GM21447 (cell line): ENCODE measurements around the gene LYZL1.
"Not testable (repeated sequence)": the region's sequence is repeated elsewhere in the genome, so short reads cannot be mapped to it uniquely, and the experiment has no call there.

Source experiments
- ATAC-seq: cut with Tn5 transposase; IDR thresholded peaks from one replicate; pipeline ENCODE4 v1.9.1; 2021; ENCODE audit not compliant: unreplicated experiment

Gene LYZL1

DNA sequence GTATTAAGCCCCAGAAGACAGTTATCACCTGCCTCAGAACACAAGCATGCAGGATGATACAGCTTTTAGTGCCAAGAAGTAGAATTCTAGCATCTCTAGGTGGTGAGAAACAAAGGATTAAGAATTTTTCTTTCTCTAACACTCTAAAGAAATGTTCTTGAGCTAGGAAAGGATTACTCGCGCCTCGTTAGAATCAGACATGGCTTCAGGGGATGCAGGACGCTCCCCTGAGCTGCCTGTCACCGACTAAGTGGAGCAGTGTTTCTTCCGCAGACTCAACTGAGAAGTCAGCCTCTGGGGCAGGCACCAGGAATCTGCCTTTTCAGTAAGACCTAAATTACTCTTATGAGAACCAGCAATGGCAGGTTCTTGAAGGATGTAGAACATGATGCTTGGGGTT, at the start of gene LYZL1:
Gene LYZL1, plus strand, starts transcription at position 165 of the 400 bp plus-strand sequence. CDS start 2,798 bp downstream, outside the sequence.
- ATAC-seq = not testable (repeated sequence)

DNA sequence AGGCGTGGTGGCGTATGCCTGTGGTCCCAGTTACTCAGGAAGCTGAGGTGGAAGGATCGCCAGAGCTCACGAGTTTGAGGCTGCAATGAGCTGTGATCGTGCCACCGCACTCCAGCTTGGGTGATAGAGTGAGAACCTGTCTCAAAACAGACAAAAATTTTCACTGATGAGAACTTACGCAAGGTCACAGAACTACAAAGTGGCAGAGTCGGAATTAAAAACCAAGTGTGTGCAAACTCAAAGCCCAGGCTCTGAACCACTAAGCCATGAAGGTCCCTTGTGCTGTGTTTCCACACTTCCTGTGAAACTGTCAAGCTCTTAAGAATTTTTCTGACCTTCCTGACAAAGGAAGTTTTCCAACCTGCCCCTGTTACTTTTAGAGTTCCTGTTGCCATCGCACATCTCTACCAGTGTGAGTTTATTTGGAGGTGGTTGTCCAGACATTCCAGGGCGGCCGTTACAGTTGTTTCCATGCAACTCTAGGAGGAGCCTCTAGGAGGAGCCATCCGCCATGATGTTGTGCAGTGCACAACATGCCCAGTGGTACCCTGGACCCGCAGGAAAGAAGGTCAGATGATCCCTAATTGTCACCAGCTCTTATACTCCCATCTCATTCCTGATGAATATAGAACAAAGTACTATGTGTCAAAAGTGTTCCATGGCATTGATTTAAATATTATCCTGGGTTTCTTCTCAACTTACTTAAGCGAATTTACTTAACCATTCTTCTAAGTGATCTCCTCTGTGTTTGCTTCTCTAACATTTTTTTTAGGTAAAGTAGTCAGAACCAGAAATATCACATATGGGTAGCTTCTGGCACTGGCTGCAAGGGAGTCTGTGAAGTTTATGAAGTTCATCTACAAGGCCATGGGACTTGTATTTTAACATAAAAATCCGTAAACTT, 49.0 kb upstream of the LYZL1 start:
- ATAC-seq = no peak

DNA sequence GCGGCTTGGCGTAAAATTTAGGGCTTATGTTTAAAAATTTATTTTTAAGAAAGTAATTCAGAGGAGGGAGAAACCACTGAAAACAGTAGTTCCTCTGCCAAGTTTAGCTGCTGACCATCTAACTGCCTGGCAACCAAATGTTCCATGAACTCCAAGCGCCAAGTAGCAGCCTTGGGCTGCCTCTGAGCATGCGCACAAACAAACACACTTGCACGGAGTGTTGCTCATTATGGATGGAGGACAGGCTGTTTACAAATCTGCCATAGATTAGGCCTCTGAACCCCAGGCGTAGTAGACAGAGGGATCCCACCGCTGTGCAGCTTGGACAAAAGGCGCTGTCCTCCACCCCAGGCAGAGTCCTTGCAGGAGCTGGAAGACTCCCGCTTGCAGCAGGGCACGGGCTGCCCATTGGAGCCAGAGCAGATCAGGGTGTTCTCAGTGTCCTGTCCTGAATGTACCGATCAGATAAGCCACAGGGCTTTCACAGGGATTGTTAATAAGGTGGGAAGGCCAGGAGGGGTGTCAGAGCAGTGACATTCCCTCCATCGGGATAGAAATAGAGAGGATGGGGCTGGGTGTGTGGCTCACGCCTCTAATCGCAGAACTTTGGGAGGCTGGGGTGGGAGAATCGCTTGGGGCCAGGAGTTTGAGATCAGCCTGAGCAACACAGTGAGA, 47.7 kb upstream of the LYZL1 start:
- ATAC-seq = no peak

DNA sequence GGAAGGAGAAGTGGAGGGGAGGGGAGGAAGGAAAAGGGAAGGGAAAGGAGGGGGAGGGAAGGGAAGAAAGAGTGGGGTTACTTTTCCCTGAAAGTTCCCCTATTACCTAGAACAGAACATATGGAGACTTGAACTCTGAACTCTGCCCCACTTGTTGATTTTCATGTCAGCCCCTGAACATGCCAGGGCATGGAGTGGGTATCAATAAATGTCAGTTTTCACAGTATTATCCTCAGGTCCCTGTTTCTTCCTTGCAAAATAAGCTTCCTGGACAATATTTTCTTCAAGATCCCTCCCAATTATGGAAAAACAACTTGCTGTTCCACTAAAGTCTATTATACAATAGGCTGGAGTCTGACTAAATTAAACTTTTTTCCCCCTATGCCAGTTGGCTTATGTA, 46.9 kb upstream of the LYZL1 start:
- no peak for ATAC-seq

DNA sequence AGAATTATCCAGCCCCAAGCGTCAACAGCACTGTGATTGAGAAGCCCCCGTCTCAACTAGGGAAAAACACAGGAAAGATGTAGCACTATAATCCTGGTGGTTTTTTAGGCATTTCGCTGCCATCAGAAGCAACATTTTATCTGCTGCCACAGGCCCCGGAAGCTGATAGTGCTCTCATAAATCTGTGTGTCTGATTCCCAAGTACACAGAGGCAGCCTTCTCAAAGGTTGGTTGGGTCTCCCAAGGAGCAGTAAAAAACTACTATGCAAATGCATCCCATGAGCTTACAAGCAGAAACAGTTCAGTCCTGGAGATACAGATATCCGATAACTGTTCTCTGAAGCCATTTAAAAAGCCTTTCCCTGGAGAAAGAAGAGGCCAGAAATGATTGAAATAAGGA, 45.8 kb upstream of the LYZL1 start:
- ATAC-seq = no peak

DNA sequence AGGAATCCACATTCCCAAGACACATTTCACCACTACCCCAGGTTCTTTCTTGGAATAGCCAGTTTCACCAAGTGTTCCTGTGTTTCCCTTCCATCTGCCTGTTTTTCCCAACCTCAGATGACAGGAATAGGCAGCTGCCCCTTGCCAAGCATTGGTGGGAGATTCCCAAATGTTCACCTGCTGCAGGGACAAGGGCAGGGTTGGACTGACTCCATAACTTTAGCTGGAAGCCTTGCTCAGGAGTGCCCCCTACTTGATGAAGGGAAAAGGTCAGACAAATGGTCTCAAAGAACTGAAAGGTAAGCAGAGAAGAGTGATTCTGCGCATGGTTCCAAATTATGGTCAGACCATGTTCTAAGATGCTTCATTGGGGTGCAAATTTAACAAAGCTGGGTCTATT, 45.1 kb upstream of the LYZL1 start:
- no peak for ATAC-seq

DNA sequence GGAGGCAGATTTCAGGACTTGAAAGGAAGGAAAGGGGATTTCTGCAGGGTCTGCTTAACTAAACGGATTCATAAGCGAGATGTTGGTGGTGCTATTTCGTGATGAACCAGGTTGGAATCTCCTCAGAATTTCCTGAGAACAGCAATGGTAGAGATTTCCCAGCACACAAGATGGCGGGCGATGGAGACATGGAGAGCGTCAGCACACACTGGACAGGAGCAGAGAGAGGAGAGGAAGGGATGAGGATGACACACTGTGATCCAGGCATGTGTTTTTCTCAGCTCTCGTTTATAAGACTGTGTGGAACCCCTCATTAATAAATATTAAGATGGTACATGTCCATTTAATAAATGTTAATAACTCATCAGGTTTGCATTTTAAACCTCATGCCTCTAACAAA, 43.9 kb upstream of the LYZL1 start:
- no peak for ATAC-seq

DNA sequence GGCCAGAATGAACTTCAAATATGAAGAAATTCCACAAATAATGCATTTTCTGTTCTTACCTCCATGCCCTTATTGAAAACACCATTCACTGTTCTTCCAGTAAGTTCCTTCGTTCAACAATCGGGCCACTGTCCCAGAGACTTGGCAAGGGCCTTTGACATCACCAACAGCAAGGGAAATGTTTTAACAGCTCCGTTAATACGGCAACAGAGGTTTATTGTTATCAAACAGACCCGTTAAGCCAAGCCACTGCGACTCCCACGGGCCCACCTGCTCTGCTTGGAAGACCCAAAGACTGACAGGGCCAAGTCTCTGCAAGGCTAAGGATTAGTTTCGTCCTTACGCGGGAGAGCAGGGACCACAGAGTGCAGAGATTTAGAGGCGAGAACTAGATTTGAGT, 43.4 kb upstream of the LYZL1 start:
- no peak for ATAC-seq

DNA sequence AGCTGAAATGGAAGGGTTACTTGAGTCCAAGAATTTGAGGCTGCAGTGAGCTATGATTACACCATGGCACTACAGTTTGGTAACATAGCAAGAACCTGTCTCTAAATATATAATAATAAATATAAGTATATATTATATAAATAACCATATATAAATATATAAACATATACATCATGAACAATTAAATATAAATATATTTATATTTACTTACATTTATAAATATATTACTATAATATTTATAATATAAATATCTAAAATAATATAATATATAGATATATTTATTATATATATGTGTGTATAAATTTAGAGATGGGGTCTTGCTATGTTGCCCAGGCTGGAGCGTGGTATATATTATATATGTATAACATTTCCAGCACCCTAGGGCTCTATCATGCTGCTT, 42.4 kb upstream of the LYZL1 start:
- ATAC-seq = no peak

DNA sequence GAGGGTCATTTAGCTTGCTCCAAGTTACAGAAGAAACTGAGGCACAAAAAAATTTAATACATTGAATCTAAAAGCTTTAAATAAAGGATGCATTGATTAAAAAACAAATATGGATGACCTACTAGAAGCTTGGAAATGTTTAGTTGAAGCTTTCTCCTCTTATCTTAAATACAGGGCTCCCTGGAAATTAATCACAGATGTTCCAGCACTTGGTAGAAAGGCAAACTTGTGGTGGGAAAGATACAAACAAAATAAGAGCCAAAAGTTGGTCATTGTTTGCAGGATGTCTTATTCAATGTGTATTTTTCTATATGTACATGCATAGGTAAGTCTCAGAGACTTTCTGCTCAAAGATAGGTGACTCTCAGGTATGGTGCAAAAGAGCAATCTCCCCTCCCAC, 40.7 kb upstream of the LYZL1 start:
- no peak for ATAC-seq

DNA sequence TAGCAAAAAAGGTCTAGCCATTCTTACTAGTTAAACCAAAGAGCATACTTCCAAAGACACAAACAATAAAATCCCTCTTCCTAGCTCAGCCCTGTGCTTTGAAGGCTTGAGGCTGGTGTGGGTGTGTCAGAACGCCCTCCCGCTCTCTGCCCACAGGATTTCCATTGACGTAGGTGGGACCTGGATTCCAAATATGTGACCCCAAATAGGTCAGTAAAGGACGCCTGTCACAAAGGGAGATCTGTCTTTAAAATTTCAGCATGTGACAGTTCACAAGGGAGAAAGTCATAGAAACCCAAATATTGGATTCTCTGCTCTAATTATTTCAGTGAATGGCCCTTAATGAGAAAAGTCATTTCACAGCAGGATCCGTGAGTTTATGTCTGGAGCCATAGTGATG, 39.9 kb upstream of the LYZL1 start:
- no peak for ATAC-seq

DNA sequence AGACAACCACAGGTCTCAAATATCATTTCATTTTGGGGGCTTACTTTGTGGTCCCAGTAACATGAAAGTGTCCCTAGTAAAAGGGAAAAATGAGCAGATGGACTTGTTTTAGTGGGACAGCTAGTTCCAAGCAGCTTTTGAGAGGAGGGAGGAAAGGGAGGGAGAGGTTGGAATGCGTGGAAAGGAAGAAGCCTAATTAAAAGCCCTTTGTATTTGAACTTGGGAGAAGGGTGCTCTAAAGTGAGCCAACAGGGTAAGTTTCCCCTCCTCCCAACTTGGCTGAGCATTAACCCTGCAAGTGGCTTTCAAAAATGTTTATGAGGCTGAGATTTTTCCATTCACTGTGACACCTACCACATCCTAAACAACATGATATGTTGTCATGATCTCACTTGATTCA, 38.8 kb upstream of the LYZL1 start:
- no peak for ATAC-seq

DNA sequence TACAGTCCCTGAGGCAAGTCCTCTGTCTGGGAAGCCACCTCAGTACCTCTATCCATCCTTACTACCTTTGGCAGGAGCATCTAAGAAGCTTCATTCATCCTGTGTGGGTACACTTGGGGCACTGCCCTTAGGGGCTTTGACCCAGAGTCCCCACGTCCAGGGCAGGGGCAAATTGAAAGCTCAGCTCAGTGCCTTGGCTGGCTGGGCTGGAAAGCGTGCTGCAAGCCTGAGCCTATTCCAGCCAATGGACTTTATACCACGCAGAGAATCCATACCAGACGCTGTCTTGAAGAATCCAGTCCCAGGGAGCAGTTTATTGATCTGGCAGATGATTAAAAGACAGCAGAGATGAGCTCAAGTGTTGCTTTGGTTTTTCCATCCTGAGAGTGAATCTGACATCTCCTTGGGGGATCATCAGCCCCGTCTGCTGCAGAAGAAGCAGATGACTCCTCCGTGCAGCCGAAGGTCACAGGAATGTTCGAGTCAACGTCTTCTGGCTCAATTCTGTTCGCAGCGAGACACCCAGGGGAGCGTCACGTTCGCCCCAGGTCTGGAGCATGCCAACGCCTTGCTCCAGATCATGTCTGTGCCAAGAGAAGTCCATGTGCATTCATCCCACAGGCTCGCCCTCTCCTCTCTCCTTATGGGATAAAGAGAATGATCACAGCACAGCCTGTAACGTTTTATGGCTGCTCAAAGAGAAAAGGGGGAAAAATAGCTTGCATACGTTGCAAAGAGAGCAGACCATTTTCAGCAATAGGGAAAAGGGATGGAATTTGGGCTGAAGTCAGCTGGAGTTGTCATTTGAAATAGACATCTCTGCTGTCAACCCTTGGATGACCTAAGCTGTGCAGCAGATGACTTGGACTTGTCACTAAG, 35.8 kb upstream of the LYZL1 start:
- no peak for ATAC-seq

DNA sequence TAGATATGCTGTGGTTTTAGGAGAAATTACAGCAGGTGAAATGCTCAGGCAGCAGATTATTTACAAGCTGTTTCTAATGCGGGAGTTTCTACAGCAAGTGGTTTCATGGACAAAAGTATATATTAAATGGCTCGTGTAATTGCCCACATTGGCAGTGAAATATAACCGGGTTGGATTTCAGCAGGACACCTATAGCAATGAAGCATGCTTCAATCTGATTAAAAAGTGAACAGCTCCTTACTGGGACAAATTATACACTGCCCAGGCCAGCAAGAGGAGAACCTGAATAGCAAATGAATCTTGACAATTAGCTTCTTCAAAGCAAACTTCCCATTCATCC, 35.2 kb upstream of the LYZL1 start:
- no peak for ATAC-seq

DNA sequence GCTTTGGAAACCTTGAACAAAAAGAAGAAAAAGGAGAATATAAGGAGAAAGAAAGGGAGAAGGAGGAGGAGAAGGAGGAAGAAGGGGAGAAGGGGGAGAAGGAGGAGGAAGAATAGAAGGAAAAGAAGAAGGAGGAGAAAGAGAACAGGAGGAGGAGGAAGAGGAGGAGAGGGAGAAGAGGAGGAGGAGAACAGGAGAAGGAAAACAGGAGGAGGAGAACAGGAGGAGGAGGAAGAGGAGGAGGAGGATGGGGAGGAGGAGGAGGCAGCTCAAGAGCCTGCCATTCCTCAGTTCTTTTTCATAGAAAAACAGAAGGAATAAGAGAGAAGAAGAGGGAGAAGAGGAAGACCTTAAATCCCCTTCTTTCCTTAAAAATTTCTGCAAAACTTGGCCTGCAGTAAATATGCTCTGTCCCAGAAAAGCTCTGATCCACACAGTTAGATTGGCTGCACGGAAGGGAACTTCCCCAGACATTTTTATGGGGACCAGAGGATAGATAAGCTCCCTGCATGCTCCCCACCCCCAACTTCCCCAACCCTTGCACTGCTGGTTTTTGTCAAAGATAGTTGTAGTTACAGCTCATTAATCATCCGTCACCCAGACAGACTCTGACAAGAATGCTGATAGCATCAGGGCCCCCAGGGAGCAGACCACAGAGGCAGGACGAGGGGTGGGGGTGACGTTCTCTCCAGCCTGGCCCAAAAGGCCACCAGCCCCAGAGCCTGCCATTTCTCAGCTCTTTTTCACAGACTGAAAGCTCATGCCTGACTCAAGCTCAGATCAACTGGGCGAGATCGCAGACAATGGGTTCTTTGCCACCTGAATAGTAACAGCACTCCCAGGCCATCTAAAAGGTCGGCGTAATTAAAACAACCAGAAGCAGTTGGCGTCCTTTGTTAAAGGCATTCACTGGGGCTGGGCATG, 34.5 kb upstream of the LYZL1 start:
- no peak for ATAC-seq

DNA sequence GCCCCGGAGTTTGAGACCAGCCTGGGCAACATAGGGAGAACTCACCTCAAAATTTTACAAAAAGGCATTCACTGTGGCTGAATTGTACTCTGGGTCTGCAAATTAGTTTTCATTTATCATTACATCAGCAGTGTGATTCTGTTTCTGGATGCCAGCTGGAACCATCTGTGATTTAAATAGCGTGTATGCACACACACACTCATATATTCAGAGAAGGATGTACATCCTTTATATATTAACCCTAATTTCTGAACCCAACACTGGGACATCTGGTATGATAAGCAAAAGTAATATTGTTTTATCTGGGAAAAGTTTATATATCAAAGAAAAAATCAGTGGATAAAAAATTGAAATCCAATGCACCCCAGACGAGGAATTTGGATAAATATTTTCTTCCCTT, 33.8 kb upstream of the LYZL1 start:
- ATAC-seq = no peak

DNA sequence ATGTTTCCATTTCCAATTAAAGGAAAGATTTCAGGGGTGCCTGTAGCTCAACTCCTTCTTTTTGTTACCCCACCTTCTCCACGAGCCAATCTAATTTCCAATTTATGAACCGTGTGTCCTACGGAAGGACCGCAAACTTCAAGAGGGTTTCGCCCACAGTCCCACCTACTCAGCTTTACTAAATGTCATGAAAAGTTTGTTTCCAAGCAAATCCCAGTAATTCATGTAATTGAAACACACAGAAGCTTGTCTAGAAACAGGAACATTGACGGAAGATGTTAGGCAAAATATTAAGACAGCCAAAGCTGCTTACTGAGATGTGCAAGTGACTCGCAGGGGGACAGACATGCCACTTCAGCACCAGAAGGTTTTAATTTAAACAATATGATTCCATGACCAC, 32.9 kb upstream of the LYZL1 start:
- no peak for ATAC-seq

DNA sequence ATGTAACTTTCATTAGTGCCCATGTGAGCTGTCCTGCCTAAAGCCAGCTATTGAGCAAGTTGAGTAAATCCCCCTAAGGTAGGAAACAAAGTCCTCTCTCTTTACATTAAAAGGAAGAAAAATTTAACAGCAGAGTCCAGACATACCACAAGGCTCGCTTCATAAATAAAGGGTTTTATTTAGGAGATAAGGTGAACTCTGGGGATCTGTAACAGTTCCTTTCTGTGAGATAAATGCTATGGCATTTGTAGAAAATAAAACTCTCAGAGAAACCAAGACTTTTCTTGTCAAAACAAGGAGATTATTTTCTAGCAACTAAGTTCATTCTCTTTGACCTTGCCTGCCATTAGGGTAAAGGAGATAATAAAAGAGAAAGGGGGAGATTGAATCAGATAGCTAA, 32.3 kb upstream of the LYZL1 start:
- ATAC-seq = no peak

DNA sequence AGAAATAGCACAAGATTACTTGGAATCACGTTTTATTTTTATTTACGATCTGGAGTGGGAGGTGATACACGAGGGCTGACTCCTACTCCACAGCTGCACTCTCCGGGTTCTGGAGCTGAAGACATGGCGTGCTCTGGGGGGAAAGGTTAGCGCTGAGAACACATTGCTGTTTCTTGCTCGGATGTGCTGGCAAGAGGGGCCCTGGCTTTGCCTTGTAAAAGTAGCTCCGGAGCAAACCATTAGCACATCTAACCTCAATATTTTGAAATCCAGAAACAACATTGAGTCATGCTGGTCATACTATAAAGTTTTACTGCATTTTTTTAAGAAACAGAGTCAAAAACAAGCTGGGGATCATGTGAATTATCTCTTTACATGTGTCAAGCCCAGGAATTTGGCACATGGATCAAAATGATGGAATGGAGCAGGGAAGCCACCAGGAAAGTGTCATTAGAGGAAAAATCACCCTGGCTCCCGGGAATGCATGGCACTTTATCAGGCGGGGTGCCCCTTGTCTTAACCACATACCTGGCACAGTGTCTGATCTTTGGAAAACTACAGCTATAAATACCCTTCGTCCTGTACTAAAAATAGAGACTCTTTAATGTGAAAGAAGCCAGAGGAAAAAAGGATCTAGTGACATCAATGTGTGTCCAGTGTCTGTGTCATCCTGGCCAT, 31.6 kb upstream of the LYZL1 start:
- ATAC-seq = no peak

DNA sequence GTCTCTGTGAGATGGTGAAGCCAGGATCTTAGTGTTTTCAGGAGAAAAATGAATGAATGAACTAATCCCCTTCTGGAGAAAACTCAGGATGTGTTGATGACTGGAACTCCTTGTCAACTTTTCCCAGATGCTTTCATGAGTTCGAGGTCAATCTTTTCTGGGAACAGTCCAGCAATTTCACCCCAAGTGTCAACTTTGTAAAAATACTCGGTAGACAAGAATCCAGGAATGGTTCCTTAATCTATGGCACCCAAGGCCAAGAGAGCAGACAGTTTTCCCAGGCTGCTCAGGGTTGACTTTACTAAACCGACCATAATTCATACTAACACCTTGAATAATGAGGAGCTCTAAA, 31.1 kb upstream of the LYZL1 start:
- no peak for ATAC-seq
